Vagina (tissue), 2 donors: ENCODE measurements around the gene PHAF1.

Experiments
- CTCF ChIP-seq, 3 experiments: fragments of 450-650 bp in 2 of 3; fragments of 200-600 bp in 1 of 3; sonication (generic) in 1 of 3; IDR thresholded peaks; one replicate each; pipeline ENCODE4 v1.5.1; 2017 to 2019; ENCODE audit warnings: antibody characterized with exemption in 3 of 3, mild to moderate bottlenecking in 2 of 3, moderate library complexity in 2 of 3
- POLR2AphosphoS5 ChIP-seq, 2 donors: sonication (generic); formaldehyde crosslinking; IDR thresholded peaks; one replicate each; pipeline ENCODE4 v1.9.0; 2017; ENCODE audit warnings: antibody characterized with exemption in 2 of 2, mild to moderate bottlenecking in 2 of 2, low read depth in 1 of 2; ENCODE audit not compliant: insufficient read depth in 1 of 2

GRCh38 chr16:67109407-67110135 is at the start of gene PHAF1:
- TF ChIP-seq CTCF (IDR thresholded peaks at IDR 0.05) = no peak
- peak; percentile 56 to 86 for TF ChIP-seq POLR2AphosphoS5 (IDR thresholded peaks at IDR 0.05; ENCODE audit: insufficient read depth in 1 of 2, low read depth in 1 of 2)
